Head of caudate nucleus (tissue), 42 donors: ENCODE measurements around the gene RAB6A.
A peak's percentile ranks its signal among the peaks of the same experiment; 100 is the strongest.

Source experiments
- DNase-seq, 42 donors: peaks; one replicate each; pipeline versions ENCODE4 v3.0.0 to v3.0.0-alpha.2; 2020 to 2021; ENCODE audit warnings: mixed read lengths in 7 of 42
- intact Hi-C: fragments of 100-400 bp; cut with DNase I; formaldehyde crosslinking; loops from one replicate; pipeline ENCODE4 v1.15.0; 2022

Gene RAB6A

DNA sequence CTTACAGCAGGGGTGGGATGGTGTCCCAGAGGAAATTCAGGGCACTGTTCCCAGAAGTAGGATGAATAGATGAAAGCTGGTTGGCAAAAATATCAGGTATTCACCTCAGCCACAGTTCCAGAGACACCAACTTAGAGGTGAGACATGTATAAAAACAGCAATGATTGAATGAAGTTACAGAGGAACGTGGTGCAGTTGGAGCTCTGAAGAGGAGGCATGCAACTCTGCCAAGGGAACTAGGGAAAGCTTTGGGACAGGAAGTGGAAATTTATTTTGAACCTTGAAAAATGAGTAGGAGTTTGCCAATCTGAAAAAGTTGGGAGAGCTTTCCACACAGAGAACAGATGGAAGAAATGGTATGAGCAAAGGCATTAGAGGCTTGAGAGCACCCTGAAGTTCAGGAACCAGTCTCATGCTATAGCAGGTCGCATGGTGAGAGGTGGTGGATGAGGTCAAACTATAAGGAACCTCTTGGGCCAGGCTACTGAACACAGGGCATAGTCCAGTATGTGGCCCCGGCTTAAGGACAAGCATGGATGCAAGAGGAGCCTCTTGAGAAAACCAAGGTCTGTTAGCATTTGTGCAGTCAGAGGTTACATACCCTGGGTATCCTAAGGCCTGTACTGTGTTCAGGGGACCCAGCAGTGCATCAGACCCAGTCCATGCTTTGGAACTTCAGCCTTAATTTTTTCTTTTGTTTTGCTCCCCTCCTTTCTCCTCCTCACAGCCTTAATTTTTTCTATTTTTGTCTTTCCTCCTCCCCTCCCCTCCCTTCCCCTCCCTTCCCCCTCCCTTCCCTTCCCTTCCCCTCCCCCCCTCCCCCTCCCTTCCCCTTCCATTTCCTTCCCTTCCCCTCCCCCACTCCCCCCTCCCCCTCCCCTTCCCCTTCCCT lies 97.0 kb downstream of the RAB6A start:
- intact Hi-C loops, result no loop called here
- DNase-seq, result peak in 5 of 42 donors; percentile 23 to 72 (median 43)

DNA sequence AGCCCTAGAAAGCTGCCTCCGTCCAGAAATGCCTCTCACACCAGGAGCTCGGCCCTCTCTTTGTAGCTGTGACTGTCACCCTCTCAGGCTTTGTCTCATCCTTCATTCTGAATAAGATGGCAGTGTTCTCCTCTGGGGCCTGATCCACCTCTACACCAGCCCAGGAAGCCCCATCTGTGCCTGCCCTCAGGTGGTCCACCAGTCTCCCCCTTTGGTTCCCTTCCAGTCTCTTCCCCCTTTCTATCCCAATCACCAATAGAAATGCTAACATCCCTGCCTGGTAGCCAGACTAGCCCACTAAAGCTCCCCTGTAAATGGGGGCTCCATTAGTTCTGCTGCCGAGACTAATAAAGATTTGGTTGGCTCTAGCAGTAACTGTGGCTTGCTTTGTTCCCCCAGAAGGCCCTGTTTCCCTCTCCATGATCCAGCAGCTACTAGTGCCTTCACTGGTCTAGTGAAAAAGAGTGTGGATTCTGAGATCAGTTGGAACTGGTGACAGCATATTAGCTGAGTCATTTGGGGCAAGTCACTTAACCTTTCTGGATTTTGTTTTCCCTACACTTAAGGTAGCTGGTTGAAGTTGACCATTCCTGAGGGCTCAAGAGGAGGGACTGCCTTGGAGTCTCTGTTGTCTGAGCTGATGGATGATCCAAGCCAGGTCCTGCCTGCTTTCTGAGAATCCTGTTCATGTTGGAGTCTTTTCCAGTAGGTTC lies 98.3 kb downstream of the RAB6A start:
- peak in 1 of 42 donors; percentile 17 for DNase-seq
- intact Hi-C loops, result no loop called here

DNA sequence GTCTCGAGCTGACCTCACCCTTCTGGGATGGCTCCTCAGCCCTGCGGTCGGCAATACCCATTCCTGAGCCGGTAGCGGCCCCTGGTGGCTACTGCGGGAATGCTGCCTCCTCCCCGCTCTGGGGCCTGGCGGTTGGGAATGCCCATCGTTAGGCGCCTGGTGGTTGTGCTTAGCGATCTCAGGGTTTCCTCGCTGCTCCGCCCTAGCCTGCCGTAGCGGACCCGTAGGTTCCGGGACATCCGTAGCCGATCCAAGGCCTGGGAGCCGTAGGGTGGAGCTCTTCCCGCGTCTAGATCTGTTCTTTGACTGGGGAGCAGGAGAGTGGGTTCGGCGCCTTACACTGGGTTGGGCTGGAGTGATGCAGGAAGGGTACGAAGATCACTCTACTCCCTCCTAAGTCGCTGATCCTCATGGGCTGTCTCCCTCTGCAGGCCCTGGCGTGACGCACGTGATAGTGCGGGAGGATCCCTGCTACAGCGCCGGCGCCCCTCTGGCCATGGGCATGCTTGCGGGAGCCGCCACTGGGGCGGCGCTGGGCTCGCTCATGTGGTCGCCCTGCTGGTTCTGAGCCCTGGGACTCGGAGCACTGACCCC lies 99.7 kb downstream of the RAB6A start:
- intact Hi-C loops, result loop anchor here (2.0 kb wide), 1 partner anchor 36 kb away; no protein-coding TSS in a partner anchor

DNA sequence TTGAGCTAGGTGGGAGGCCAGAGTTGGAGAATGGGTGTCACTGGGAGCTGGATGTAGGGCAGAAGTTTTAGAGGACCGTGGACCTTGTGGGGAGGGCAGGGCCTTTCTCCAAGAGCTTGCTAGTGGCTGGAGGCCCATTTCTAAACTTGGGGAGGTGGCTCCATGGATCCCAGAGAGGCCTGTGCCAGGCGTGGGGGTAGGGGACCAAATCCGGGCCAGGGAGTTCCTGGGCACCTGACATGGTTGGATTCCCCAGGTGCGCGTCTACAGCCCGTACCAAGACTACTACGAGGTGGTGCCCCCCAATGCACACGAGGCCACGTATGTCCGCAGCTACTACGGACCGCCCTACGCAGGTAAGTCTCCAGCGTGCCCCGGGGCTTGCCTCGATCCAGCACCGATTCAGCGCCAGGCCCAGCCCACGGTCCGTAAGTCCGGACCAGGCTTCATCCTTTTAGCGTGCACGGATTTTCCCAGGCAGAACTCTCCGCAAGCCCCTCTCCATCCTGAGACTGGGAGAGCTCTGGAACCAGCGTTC lies 100.3 kb downstream of the RAB6A start:
- intact Hi-C loops, result loop anchor here (2.0 kb wide), 1 partner anchor 36 kb away; no protein-coding TSS in a partner anchor
- peak in 3 of 42 donors; percentile 19 to 25 (median 21) for DNase-seq

More for the DNA sequence above, 99.7 kb downstream of the RAB6A start:
- DNase-seq, result peak; percentile 80 to 98 (median 94)

DNA sequence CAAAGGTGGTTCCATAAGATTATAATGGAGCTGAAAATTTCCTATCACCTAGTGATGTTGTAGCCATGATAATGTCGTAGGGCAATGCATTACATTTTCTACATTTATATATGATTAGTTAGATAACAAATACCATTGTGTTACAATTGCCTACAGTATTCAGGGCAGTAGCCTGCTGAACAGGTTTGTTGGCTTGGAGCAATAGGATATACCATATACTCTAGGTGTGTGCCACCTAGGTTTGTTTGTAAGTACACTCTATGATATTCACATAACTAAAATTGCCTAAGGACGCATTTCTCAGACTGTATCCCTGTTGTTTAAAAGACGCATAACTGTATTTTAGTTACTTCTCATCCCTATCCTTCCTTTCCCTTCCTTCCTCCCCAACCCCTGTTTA lies 100.9 kb downstream of the RAB6A start:
- intact Hi-C loops, result loop anchor here (2.0 kb wide), 1 partner anchor 35 kb away; no protein-coding TSS in a partner anchor
- DNase-seq, result no peak

DNA sequence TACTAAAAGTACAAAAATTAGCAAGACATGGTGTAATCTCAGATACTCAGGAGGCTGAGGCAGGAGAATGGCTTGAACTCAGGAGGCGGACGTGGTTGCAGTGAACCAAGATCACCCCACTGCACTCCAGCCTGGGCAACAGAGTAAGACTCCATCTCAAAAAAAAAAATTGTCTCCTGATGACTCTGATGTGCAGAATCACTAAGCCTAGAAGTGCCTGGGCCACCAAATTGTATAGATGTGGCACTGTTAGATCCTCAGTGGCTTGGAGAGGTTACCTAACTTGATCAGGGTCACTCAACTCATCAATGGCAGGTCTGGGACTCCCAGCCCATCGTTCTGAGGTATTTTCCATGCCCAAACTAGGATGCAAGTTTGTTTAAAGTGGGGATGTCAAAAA lies 103.9 kb downstream of the RAB6A start:
- intact Hi-C loops, result no loop called here
- DNase-seq, result no peak

DNA sequence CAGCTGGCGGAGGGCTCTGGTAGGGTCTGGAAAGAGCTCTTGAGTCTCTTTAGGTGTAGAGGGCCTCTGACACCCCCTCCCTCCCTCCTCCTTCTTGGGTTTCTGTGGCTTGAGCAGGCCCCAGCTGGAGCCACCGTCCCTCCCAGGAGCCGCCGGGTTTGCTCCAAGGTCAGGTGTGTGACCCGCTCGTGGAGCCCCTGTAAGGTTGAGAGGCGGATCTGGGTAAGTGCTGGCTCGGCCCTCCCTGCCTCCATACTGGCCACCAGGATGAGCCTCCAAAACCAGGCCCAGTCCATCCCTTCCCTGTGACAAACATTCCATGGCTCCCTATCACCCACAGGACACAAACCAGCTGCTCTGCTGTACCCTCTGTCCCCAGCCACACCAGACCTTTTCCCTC lies 105.2 kb downstream of the RAB6A start:
- no peak for DNase-seq
- intact Hi-C loops, result no loop called here

DNA sequence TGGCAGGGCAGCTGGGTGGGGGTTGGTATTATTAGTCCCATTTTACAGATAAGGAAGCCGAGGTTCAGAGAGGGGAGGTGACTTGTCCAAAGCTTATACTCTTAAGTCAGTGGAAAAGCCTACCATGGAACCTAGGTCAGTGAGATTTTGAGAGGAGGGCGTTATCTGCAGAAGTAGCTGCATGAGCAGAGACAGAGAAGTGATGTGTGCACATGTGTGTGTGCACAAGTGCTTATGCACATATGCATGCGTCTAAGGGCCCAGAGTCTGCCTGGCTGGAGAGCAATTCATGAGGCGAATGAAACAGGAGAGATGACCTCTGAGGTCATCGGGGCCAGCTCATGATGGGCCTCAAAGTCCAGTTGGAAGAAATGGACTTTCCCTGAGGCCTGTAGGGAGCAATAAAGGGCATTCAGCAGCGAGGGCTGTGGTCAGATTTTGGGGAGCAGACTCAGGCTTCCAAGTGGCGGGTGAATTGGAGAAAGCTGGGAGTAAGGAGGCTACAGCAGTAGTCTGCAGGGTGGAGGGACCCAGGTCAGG lies 106.3 kb downstream of the RAB6A start:
- no peak for DNase-seq
- intact Hi-C loops, result no loop called here

DNA sequence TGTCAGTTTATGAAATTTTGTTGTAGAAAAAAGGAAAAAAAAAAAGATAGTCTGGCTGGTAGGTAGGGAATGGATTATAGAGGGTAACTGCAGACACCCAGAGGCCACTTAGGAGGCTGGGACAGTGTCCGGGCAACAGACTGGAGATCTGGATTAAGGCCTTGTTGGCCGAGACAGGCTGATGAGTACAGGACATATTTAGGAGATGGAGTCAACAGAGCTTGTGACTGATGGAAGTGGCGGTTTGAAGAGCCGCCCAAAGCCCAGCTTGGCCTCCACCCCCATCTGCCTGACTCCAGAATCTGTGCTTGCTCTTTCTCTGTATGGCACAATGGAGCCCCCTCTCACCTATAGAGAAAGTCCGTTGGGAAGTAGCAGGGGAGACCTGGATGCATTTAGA lies 106.9 kb downstream of the RAB6A start:
- intact Hi-C loops, result no loop called here
- DNase-seq, result peak in 1 of 42 donors; percentile 58

DNA sequence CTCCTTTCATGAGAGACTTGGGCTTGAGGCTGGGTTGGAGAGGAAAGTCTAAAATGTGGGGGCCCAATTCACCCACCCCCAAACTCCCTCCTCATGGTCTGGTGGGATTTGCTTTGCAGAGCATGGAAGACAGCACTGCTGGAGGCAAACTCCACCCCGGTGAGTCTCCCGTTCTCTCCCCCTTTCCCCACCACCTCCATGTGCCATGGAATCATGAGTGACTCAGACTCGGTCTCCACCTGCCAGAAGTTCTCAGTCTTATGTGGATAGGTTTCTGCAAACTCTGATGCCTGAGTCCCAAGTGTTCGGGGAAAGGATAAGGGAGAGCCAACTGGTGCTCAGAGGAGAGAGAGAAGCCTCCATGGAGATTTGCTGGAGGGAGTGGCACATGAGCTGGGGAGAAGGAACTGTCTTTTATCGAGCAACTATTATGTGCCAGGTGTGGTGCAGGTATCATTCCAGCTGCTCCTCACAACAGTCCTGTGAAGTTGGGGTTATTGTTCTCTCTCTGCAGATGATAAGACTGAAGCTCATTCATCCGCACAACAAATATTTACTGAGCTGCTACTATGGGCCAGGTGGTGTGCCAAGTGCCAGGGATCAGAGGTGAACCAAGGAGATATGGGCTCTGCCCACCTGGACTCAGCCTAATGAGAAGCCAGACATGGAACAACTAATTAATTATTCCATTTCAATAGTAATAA lies 107.9 kb downstream of the RAB6A start:
- peak in 1 of 42 donors; percentile 42 for DNase-seq
- intact Hi-C loops, result no loop called here

DNA sequence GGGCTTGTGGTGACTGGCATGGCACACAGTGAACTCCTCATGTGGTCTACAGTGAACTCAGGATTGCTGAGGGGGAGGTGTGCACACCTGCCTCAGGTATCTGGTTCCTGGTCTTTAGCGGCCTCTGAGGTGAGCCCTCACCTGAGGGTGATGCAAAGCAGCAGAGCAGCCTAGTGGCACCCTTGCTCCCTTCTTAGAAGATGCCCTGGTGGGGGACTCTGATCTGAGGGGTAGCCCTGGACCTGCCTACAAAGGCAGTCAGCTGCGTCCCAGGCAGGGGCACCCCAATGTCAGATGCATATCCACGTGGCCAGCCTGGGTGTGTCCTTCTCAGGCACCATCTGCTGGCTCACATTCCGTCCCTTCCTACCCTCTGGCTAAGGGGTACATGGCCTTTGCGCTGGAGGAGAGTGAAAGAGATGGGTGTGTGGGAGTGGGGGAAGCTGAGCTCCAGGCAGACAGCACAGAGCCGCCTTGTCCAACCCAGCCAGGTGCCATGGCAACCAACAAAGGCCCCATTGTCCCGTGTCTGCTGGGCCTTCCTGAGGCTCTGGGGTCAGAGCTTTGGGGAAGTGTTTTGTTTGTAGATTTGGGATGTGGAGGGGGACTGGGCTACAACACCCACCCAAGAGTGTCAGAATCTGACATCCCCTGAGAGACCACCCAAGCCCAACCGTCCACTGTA lies 108.7 kb downstream of the RAB6A start:
- peak; percentile 87 to 98 (median 94) for DNase-seq
- intact Hi-C loops, result no loop called here

DNA sequence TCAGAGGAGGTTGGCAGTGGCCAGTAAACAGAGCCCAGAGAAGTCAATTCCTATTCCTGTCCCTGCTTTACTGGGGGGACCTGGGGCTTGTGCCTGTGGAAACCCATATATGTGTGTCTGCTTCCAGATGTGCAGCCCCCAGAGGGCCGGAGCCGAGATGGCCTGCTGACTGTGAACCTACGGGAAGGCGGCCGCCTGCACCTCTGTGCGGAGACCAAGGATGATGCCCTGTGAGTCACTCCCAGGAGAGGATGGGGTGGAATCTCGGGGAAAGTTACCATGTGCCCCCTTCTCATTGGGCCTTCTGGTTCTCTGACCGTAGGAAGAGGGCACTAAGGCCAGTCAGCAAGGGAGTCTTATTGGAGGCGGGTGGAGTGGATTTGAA lies 109.2 kb downstream of the RAB6A start:
- intact Hi-C loops, result no loop called here

DNA sequence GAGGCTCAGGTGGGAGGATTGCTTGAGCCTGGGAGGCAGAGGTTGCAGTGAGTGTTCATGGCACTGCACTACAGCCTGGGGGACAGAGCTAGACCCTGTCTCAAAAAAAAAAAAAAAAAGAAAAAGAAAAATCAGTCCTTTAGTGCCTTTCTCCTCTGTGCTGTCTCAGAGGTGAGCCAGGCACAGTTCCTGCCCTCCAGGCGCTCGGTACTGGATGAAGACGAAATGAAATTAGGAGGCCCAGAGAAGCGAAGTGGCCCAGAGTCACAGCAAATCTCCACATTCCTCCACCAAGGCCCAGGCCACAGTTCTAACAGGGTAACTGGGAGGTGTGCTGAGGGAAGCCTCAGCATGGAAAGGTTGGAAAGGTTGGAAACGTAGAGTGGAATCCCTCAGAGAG lies 109.6 kb downstream of the RAB6A start:
- intact Hi-C loops, result no loop called here
- DNase-seq, result no peak

More for the DNA sequence above, 109.2 kb downstream of the RAB6A start:
- no peak for DNase-seq

DNA sequence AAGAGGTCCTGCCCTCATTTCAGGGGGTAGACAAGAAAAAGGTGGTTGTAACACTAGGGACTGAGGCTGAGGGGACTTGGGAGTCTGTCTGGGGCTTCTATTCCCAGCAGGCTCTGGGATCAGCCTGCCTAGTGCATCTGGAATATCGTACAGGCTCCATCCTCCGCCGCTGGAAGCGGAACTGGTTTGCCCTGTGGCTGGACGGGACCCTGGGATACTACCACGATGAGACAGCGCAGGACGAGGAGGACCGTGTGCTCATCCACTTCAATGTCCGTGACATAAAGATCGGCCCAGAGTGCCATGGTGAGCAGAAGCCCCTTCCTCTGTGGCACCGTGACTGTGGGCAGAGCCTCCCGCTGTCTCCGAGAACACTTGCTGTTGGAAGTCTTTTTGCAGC lies 110.5 kb downstream of the RAB6A start:
- DNase-seq, result peak in 1 of 42 donors; percentile 18

DNA sequence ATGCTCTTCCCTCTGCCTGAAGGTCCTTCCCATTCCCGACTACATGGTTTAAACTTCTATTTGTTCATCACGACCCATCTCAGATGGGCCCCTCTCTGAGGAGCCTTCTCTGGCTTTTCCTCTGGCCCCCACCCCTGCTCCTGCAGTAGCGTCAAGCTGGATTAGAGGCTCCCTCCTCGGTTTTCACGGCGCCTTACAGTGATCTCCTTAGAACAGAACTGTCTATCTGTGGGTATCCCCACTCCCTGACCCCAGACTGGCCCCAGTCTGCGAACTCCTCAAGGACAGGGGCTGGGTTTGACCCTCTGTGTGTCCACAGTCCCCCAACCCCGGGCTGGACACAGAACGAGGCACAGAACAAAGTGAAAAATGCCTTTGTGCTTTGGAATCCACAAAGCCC lies 111.7 kb downstream of the RAB6A start:
- peak in 1 of 42 donors; percentile 32 for DNase-seq
- intact Hi-C loops, result loop anchor here (5.0 kb wide), 1 partner anchor 52 kb away; the partner anchor contains the start of gene FAM168A

More for the DNA sequence above, 110.5 kb downstream of the RAB6A start:
- intact Hi-C loops, result no loop called here

DNA sequence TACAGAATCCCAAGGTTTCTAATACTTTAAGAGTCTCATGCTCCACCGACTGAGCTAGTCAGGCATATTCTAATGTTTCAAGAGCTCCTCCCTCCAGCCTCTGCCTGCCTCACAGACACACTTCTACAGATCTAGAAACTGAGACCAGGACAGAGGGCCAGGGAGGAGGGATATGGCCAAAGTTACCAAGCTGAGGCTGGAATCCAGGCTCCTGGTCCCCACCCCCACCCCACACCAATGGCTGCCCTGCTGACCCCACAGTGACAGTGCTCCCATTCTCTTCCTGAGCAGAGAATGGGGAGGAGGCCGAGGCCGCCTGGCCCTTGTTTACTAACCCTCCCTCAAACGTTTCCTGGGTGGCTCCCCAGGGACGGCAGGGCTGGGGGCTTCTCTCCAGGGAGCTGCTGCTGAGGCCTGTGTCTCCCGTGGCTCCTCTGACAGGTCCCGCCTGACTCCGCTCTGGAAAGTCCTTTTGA lies 112.3 kb downstream of the RAB6A start:
- intact Hi-C loops, result loop anchor here (5.0 kb wide), 1 partner anchor 51 kb away; the partner anchor contains the start of gene FAM168A
- DNase-seq, result peak in 27 of 42 donors; percentile 9 to 75 (median 44)

DNA sequence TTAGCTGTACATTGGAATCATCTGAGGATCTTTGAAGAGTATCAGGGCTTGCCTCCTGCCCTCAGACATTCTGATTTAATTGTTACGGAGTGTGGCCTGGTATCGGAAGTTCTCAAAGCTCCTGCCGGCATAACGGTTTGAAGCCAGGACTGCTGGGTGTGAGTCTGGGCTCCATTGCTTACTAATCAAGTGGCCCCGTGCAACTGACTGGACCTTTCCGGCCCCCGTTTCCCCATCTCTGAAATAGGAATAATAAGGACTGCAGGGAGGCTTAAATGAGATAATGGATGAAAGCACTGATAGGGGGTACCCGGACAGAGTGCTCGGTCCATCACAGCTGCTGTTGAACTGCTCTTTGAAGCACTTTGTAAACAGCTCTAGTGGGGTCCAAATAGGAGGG lies 112.8 kb downstream of the RAB6A start:
- intact Hi-C loops, result loop anchor here (5.0 kb wide), 1 partner anchor 51 kb away; the partner anchor contains the start of gene FAM168A
- no peak for DNase-seq
